Small intestine (tissue), 7 donors: ENCODE results near the gene CREB3L2. TPM values are rescaled to one million over a fixed set of nuclear protein-coding genes. Genes with fewer than 3 reads are reported as not detected.
"Not testable (repeated sequence)": the region's sequence is repeated elsewhere in the genome, so short reads cannot be mapped to it uniquely, and the experiment has no call there.

Source experiments
- DNase-seq, 2 donors: peaks; one replicate each; pipeline versions ENCODE4 v3.0.0 to v3.0.0-alpha.2; 2013
- FAIRE-seq: peaks from 2 replicates; lab custom pipeline; 2012; peaks lifted over from hg19 to GRCh38; lab: Jason Lieb, UNC
- H3K27ac ChIP-seq, 3 donors: one replicate each; pipeline ENCODE4 v1.5.1; 2013; ENCODE audit warnings: low read length in 2 of 3, mild to moderate bottlenecking in 2 of 3, control low read depth in 1 of 3, inconsistent platforms in 1 of 3, low read depth in 1 of 3, moderate library complexity in 1 of 3
- H3K27me3 ChIP-seq, 3 donors: one replicate each; pipeline ENCODE4 v1.6.1; 2013; ENCODE audit warnings: low read length in 3 of 3, inconsistent platforms in 1 of 3; ENCODE audit not compliant: control insufficient read depth in 3 of 3, insufficient read depth in 3 of 3
- H3K36me3 ChIP-seq, 3 donors: one replicate each; pipeline ENCODE4 v1.6.1; 2013; ENCODE audit warnings: low read length in 3 of 3, inconsistent platforms in 1 of 3, low read depth in 1 of 3, mild to moderate bottlenecking in 1 of 3, moderate library complexity in 1 of 3; ENCODE audit not compliant: control insufficient read depth in 3 of 3, insufficient read depth in 2 of 3
- H3K4me1 ChIP-seq, 3 donors: one replicate each; pipeline ENCODE4 v1.6.1; 2013; ENCODE audit warnings: low read length in 2 of 3, inconsistent platforms in 1 of 3, low read depth in 1 of 3, mild to moderate bottlenecking in 1 of 3, moderate library complexity in 1 of 3; ENCODE audit not compliant: control insufficient read depth in 3 of 3, insufficient read depth in 2 of 3
- H3K4me3 ChIP-seq, 3 donors: one replicate each; pipeline ENCODE4 v1.5.1; 2013; ENCODE audit warnings: low read length in 3 of 3, control low read depth in 1 of 3, inconsistent platforms in 1 of 3, low read depth in 1 of 3, mild to moderate bottlenecking in 1 of 3, moderate library complexity in 1 of 3
- H3K9me3 ChIP-seq, 2 donors: one replicate each; pipeline ENCODE4 v1.6.1; 2013; ENCODE audit warnings: low read depth in 1 of 2, low read length in 1 of 2; ENCODE audit not compliant: control insufficient read depth in 2 of 2, insufficient read depth in 1 of 2
- WGBS, 3 donors: extraction: QIAGEN DNeasy Blood & Tissue Kit; methylation state at CpG; one replicate each; pipeline ENCODE4 v1.1.7; 2013; 5-methylcytosine and 5-hydroxymethylcytosine counted together
- polyA plus RNA-seq, 4 donors: library from polyadenylated mRNA; stranded (reverse) in 3 of 4; unstranded in 1 of 4; fragments of 200-250 nt in 3 of 4; fragments of 120-200 nt in 1 of 4; gene quantifications; one replicate each; pipeline versions ENCODE4 v1.2.1 to v1.2.3, GENCODE V29; 2013
- donor health status: healthy with polysubstance abuse.
- donor health status: control.
- donor health status: control.
- donor health status: Bipolar disorder and iron deficiency.
- donor health status: healthy.

The CREB3L2 gene
- polyA plus RNA-seq, 4 donors: 8.9 to 52.5 (median 11.3) TPM

GRCh38 chr7:137913985-137914384, 87.9 kb downstream of the CREB3L2 start:
- WGBS, 3 donors: 90 to 94% (median 91%) methylated on average over 4 of the region's 4 CpGs
- Histone ChIP-seq H3K9me3 (no peaks in the 10 kb centered on the region), H3K4me1 (no peaks in the 10 kb centered on the region), H3K36me3 (peaks cover 12 to 53% (median 17%) of the 10 kb centered on the region in 3 donors), H3K27ac (no peak overlapping the region), H3K27me3 (no peaks in the 10 kb centered on the region), H3K4me3 (no peak overlapping the region)
- DNase-seq (no peak), FAIRE-seq (no peak)

- Histone ChIP-seq H3K4me3 (no peak overlapping the region), H3K27me3 (no peaks in the 10 kb centered on the region), H3K27ac (no peak overlapping the region), H3K9me3 (peaks cover 0 to 3% of the 10 kb centered on the region in 2 donors), H3K4me1 (no peaks in the 10 kb centered on the region), H3K36me3 (peaks cover 23 to 60% (median 27%) of the 10 kb centered on the region in 3 donors)
- FAIRE-seq: no peak
- no peak for DNase-seq
- 89 to 96% (median 96%) methylated on average over 11 of the region's 11 CpGs for WGBS, 3 donors
Measured at GRCh38 chr7:137909042-137909441, 92.8 kb downstream of the CREB3L2 start.

GRCh38 chr7:137908106-137908505, 93.8 kb downstream of the CREB3L2 start:
- DNase-seq (no peak), FAIRE-seq (no peak)
- Histone ChIP-seq H3K9me3 (peaks cover 0 to 3% of the 10 kb centered on the region in 2 donors), H3K4me1 (no peaks in the 10 kb centered on the region), H3K27me3 (no peaks in the 10 kb centered on the region), H3K36me3 (peaks cover 21 to 60% (median 31%) of the 10 kb centered on the region in 3 donors), H3K27ac (no peak overlapping the region), H3K4me3 (no peak overlapping the region)
- 94 to 100% (median 96%) methylated on average over 9 of the region's 9 CpGs for WGBS, 3 donors

- H3K9me3 ChIP-seq, FAIRE-seq, H3K27me3 ChIP-seq, H3K4me1 ChIP-seq, H3K4me3 ChIP-seq, DNase-seq, H3K27ac ChIP-seq: not testable (repeated sequence)
- WGBS, 3 donors: 82 to 94% (median 86%) methylated on average over 4 of the region's 4 CpGs
- peaks cover 16 to 63% (median 23%) of the 10 kb centered on the region in 3 donors for H3K36me3 ChIP-seq
Measured at GRCh38 chr7:137906636-137907035, 95.2 kb downstream of the CREB3L2 start.

- no peaks in the 10 kb centered on the region for H3K27me3 ChIP-seq
- no peak for DNase-seq
- peaks cover 18 to 64% (median 27%) of the 10 kb centered on the region in 3 donors for H3K36me3 ChIP-seq
- no peaks in the 10 kb centered on the region for H3K4me1 ChIP-seq
- no peak overlapping the region for H3K27ac ChIP-seq
- 60 to 100% (median 78%) methylated on average over 1 of the region's 1 CpG for WGBS, 3 donors
- no peak for FAIRE-seq
- H3K4me3 ChIP-seq: no peak overlapping the region
- H3K9me3 ChIP-seq: peaks cover 0 to 3% of the 10 kb centered on the region in 2 donors
Measured at GRCh38 chr7:137904833-137905232, 97.1 kb downstream of the CREB3L2 start.

GRCh38 chr7:137903382-137904169, 98.3 kb downstream of the CREB3L2 start:
- WGBS, 3 donors: 24 to 26% (median 25%) methylated on average over 9 of the region's 9 CpGs
- Histone ChIP-seq H3K36me3 (peaks cover 13 to 59% (median 30%) of the 10 kb centered on the region in 3 donors), H3K9me3 (peaks cover 0 to 3% of the 10 kb centered on the region in 2 donors), H3K27me3 (no peaks in the 10 kb centered on the region), H3K4me3 (no peak overlapping the region), H3K4me1 (no peaks in the 10 kb centered on the region), H3K27ac (no peak overlapping the region)
- peak; percentile 82 to 83 for DNase-seq
- FAIRE-seq: no peak

GRCh38 chr7:137900137-137900536, 101.7 kb downstream of the CREB3L2 start:
- WGBS, 3 donors: 80 to 89% (median 83%) methylated on average over 4 of the region's 4 CpGs
- FAIRE-seq (no peak), DNase-seq (no peak)
- H3K4me3 ChIP-seq: no peak overlapping the region
- no peaks in the 10 kb centered on the region for H3K4me1 ChIP-seq
- no peak overlapping the region for H3K27ac ChIP-seq
- H3K9me3 ChIP-seq: no peaks in the 10 kb centered on the region
- H3K27me3 ChIP-seq: no peaks in the 10 kb centered on the region
- H3K36me3 ChIP-seq: peaks cover 10 to 60% (median 26%) of the 10 kb centered on the region in 3 donors

- Histone ChIP-seq H3K4me1 (no peaks in the 10 kb centered on the region), H3K27me3 (no peaks in the 10 kb centered on the region), H3K9me3 (peaks cover 0 to 6% of the 10 kb centered on the region in 2 donors), H3K27ac (no peak overlapping the region), H3K36me3 (peaks cover 10 to 60% (median 26%) of the 10 kb centered on the region in 3 donors), H3K4me3 (no peak overlapping the region)
- FAIRE-seq: no peak
- WGBS, 3 donors: 13 to 26% (median 18%) methylated on average over 13 to 14 of the region's 14 CpGs
- peak; percentile 81 to 84 for DNase-seq
Measured at GRCh38 chr7:137898839-137899721, 102.8 kb downstream of the CREB3L2 start.
